ENCODE data around the gene FAM221B.

FAM221B gene

DNA sequence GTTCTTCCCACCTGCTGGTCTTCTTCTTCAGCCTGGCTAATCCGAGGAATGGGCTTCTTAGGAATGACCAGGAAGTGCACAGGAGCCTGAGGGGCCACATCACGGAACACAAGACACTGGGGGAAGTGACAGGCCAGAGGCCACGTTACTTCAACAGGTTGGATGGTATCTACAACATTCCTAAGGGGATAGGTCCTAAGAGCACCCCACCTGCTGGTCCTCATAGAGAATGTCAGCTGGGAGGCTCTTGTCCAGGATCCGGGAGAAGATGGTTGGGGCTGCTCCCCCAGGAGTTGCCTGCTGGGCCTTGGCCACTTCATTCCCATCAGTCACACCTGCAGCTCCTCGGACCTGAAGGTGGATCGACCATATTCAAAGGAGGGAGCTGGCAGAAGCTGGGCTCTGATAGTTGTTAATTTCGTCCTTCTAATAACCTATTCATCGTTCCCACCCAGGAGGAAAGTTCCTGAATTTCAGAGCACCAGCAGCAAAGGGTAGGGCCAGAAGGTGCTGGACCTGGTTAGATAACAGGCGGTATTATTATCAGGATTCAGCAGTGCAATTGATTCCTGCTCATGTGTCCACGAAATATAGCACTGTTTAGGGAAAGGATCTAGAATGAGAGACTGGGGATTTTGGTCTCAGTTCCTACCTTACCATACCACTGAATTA, 15.0 kb downstream of the FAM221B start:
- Mint-ChIP-seq H3K36me3 (ENCODE audit: low read depth) (no peaks in the 10 kb centered on the region), H3K9me3 (no peaks in the 10 kb centered on the region), H3K4me1 (peaks cover 36% of the 10 kb centered on the region), H3K27me3 (ENCODE audit: low read depth) (no peaks in the 10 kb centered on the region), H3K27ac (peak overlapping the region; percentile 77 to 97 (median 86)), H3K4me3 (peak overlapping the region; percentile 86 to 94 (median 92))
- TF ChIP-seq, protein P1, sequence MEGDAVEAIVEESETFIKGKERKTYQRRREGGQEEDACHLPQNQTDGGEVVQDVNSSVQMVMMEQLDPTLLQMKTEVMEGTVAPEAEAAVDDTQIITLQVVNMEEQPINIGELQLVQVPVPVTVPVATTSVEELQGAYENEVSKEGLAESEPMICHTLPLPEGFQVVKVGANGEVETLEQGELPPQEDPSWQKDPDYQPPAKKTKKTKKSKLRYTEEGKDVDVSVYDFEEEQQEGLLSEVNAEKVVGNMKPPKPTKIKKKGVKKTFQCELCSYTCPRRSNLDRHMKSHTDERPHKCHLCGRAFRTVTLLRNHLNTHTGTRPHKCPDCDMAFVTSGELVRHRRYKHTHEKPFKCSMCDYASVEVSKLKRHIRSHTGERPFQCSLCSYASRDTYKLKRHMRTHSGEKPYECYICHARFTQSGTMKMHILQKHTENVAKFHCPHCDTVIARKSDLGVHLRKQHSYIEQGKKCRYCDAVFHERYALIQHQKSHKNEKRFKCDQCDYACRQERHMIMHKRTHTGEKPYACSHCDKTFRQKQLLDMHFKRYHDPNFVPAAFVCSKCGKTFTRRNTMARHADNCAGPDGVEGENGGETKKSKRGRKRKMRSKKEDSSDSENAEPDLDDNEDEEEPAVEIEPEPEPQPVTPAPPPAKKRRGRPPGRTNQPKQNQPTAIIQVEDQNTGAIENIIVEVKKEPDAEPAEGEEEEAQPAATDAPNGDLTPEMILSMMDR (IDR thresholded peaks at IDR 0.05; ENCODE audit: unreplicated experiment in 3 of 3), result peak; percentile 21 to 37 (median 33)

DNA sequence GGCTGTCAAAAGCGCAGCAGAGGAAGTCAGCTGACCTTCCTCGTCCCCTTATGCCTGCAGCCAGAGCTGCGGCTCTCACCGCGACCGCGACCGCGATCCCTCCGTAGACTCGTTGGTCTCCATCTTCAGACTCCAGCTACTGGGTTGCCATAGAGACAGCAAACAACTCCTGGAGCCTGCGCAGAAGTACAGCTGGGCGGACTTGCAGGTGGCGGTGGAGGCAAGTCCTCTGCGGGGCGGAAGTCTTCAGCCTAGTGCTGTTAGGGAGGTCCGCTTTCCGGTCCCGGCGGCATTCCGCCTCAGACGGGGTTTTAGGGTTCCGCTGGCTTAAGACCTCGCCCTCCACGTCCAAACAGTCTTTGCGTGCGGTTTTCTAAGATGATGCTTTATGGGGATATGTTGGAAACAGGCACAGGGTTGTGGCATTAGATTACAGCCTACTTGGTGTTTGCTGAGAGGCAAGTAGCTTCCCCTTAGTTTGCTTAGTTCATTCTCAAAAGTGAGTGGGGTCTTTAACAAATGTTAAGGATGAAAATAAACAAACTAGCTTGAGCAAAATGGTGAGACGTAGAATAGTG, 16.4 kb downstream of the FAM221B start, which contains the start of gene SPAG8:
SPAG8 (minus strand) TSS at position 238 of the 578 bp plus-strand sequence; CDS start at position 123, 115 bp downstream.
- TF ChIP-seq, protein P1 (IDR thresholded peaks at IDR 0.05; ENCODE audit: unreplicated experiment in 3 of 3), result no peak
- peaks cover 36% of the 10 kb centered on the region for H3K4me1 Mint-ChIP-seq
- peak within 1 kb of the TSS; percentile 86 to 94 (median 92) for H3K4me3 Mint-ChIP-seq
- H3K36me3 Mint-ChIP-seq (ENCODE audit: low read depth), result peaks cover 7% of the 10 kb centered on the region
- peak within 1 kb of the TSS; percentile 97 to 99 (median 98) for H3K27ac Mint-ChIP-seq
- H3K27me3 Mint-ChIP-seq (ENCODE audit: low read depth), result no peaks in the 10 kb centered on the region
- H3K9me3 Mint-ChIP-seq, result no peaks in the 10 kb centered on the region

DNA sequence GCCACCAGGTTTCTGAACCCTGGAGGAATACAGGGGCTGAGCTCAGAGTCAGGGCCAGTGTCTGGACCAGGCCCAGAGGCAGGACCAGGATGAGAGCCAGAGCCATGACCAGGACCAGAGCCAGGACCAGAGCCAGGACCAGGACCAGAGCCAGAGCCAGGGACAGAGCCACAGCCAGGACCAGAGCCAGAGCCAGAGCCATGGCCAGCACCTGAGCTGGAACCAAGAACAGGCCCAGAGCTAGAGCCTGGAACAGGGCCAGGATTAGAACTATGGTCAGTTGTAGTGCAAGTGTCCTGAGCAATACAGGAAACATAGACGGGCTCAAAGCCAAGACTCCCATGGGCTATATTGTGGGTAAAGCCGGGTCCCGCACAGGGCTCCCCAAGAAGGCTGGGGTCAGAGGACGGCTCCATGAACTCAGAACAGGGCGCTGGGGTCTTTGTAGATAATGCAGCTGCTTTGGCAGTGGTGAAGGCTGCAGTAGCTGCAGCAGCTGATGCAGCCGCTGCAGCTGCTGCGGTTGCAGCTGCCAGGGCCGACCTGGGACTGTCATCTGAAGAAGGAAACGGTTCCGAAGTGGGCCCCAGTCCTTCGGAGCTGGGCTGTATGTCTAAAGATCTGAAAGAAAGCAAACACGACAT, 17.0 kb downstream of the FAM221B start:
- Mint-ChIP-seq H3K4me1 (peaks cover 36% of the 10 kb centered on the region), H3K9me3 (no peaks in the 10 kb centered on the region), H3K27ac (peak overlapping the region; percentile 97 to 99 (median 98))

DNA sequence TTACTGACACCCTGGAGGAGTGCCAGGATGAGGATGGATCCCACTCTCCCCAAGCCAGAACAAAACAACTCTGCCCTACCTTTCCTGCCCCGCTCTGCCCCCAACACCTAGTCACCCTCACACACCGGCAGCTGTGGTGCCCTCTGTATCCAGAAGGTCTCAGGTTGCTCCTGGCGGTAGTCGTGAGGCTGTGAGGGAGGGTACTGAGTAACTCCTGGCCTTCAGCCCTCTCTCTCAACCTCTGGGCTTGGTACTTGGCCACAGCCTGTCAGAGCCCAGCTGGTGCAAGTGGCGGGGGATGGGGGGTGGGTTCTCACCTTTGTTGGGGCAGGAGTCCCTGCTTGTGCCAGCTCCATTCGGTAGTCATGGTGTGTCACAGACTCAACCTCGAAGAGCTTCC, 18.4 kb downstream of the FAM221B start:
- Mint-ChIP-seq H3K27me3 (ENCODE audit: low read depth) (no peaks in the 10 kb centered on the region), H3K27ac (no peak overlapping the region), H3K9me3 (no peaks in the 10 kb centered on the region), H3K36me3 (ENCODE audit: low read depth) (peaks cover 25% of the 10 kb centered on the region), H3K4me3 (no peak overlapping the region), H3K4me1 (peaks cover 29% of the 10 kb centered on the region)
- TF ChIP-seq, protein P1 (IDR thresholded peaks at IDR 0.05; ENCODE audit: unreplicated experiment in 3 of 3), result no peak

More for the DNA sequence above, 17.0 kb downstream of the FAM221B start:
- peak overlapping the region; percentile 86 to 94 (median 92) for H3K4me3 Mint-ChIP-seq
- TF ChIP-seq, protein P1 (IDR thresholded peaks at IDR 0.05; ENCODE audit: unreplicated experiment in 3 of 3), result no peak
- no peaks in the 10 kb centered on the region for H3K27me3 Mint-ChIP-seq (ENCODE audit: low read depth)
- H3K36me3 Mint-ChIP-seq (ENCODE audit: low read depth), result peaks cover 12% of the 10 kb centered on the region

DNA sequence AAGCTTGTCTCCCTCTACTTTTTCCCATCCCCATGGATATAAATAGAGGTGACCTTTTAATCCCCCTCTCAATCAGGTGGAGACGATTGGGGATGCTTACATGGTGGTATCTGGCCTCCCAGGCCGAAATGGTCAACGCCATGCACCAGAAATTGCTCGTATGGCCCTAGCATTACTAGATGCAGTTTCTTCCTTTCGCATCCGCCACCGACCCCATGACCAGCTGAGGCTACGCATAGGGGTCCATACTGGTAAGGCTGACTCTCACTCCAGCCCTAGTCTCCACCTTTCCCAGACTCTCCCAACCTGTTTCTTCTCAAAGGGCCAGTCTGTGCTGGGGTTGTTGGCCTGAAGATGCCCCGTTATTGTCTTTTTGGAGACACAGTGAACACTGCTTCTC, 20.1 kb downstream of the FAM221B start:
- no peaks in the 10 kb centered on the region for H3K27me3 Mint-ChIP-seq (ENCODE audit: low read depth)
- no peak overlapping the region for H3K27ac Mint-ChIP-seq
- peaks cover 28% of the 10 kb centered on the region for H3K36me3 Mint-ChIP-seq (ENCODE audit: low read depth)
- no peaks in the 10 kb centered on the region for H3K9me3 Mint-ChIP-seq
- H3K4me1 Mint-ChIP-seq, result peaks cover 16% of the 10 kb centered on the region
- TF ChIP-seq, protein P1 (IDR thresholded peaks at IDR 0.05; ENCODE audit: unreplicated experiment in 3 of 3), result no peak
- no peak overlapping the region for H3K4me3 Mint-ChIP-seq
